OCI-LY3 (cell line): ENCODE results near the gene ZNF808.

Experiments used
- CTCF ChIP-seq: fragments of 200-600, 300-600 bp; sonication (generic); IDR thresholded peaks from 2 replicates; pipeline ENCODE4 v1.5.1; 2014; ENCODE audit warnings: antibody characterized with exemption, low read length, low read depth
- EZH2phosphoT487 ChIP-seq: fragments of 200-600 bp; shearing (Covaris generic); IDR thresholded peaks from 2 replicates; pipeline ENCODE4 v1.6.1; 2018; ENCODE audit warnings: antibody characterized with exemption, mixed run types, low read depth

GRCh38 chr19:52603558-52604207, 76.2 kb downstream of the ZNF808 start:
- TF ChIP-seq CTCF (no peak), EZH2phosphoT487 (no peak)
